ENCODE results near the gene KREMEN2.

DNA sequence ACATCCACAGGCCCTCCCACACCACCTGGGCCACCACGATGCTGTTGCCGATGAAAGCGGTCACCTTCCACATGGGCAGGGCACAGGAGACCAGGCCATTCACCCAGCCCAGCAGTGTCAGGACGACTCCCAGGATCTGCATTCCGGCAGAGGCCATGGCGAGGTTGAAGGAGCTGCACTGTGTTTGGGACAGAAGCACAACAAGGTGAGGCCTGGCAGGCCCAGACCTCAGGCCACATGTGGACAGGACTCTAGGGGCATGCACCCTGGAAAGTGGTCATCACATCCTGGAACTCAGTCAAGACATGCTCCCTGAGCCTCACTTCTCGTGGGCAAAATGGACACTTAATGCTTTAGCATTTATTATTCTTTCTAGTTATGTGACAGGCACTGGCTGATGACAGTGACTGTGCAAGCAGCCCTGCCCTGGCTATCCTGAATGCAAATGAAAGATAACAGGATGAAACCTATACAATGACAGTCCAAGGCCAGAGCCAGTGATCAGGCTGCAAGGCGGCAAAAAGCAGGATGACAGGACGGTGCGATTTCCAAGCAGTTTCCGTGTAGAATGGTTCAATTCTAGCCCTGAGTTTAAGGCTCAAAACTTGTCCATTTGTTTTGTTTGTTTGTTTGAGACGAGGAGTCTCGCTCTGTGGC lies 51.9 kb downstream of the KREMEN2 start:
- TF ChIP-seq, protein P1, sequence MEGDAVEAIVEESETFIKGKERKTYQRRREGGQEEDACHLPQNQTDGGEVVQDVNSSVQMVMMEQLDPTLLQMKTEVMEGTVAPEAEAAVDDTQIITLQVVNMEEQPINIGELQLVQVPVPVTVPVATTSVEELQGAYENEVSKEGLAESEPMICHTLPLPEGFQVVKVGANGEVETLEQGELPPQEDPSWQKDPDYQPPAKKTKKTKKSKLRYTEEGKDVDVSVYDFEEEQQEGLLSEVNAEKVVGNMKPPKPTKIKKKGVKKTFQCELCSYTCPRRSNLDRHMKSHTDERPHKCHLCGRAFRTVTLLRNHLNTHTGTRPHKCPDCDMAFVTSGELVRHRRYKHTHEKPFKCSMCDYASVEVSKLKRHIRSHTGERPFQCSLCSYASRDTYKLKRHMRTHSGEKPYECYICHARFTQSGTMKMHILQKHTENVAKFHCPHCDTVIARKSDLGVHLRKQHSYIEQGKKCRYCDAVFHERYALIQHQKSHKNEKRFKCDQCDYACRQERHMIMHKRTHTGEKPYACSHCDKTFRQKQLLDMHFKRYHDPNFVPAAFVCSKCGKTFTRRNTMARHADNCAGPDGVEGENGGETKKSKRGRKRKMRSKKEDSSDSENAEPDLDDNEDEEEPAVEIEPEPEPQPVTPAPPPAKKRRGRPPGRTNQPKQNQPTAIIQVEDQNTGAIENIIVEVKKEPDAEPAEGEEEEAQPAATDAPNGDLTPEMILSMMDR (IDR thresholded peaks at IDR 0.05; ENCODE audit: insufficient read depth, low read depth, low read length): no peak
- no peak for TF ChIP-seq EZH2 (IDR thresholded peaks at IDR 0.05; ENCODE audit: insufficient read depth, low read length)
